ENCODE results near the gene NEXN.

NEXN gene

GRCh38 chr1:77888081-77888780, at the start of gene NEXN:
TSS of gene NEXN (plus strand) at chr1:77888624. CDS start at chr1:77916107, 27,483 bp downstream.
- in situ Hi-C loops (cut with MboI; ENCODE audit: low sequenced_read_pairs) = no loop called here

GRCh38 chr1:77841574-77841973, 46.9 kb upstream of the NEXN start:
- in situ Hi-C loops (cut with MboI; ENCODE audit: low sequenced_read_pairs) = no loop called here

GRCh38 chr1:77845951-77846350, 42.5 kb upstream of the NEXN start:
- in situ Hi-C loops (cut with MboI; ENCODE audit: low sequenced_read_pairs) = no loop called here

GRCh38 chr1:77846966-77847365, 41.5 kb upstream of the NEXN start:
- in situ Hi-C loops (cut with MboI; ENCODE audit: low sequenced_read_pairs) = no loop called here

- in situ Hi-C loops (cut with MboI; ENCODE audit: low sequenced_read_pairs) = no loop called here
Measured at GRCh38 chr1:77847621-77848080, 40.8 kb upstream of the NEXN start.

- in situ Hi-C loops (cut with MboI; ENCODE audit: low sequenced_read_pairs) = no loop called here
Measured at GRCh38 chr1:77850082-77850481, 38.3 kb upstream of the NEXN start.

GRCh38 chr1:77857552-77857951, 30.9 kb upstream of the NEXN start:
- in situ Hi-C loops (cut with MboI; ENCODE audit: low sequenced_read_pairs) = no loop called here

- in situ Hi-C loops (cut with MboI; ENCODE audit: low sequenced_read_pairs) = no loop called here
Measured at GRCh38 chr1:77858725-77859124, 29.7 kb upstream of the NEXN start.

- in situ Hi-C loops (cut with MboI; ENCODE audit: low sequenced_read_pairs) = no loop called here
Measured at GRCh38 chr1:77859248-77859647, 29.2 kb upstream of the NEXN start.

GRCh38 chr1:77866296-77866695, 22.1 kb upstream of the NEXN start:
- in situ Hi-C loops (cut with MboI; ENCODE audit: low sequenced_read_pairs) = no loop called here

GRCh38 chr1:77872645-77873044, 15.8 kb upstream of the NEXN start:
- in situ Hi-C loops (cut with MboI; ENCODE audit: low sequenced_read_pairs) = no loop called here

- in situ Hi-C loops (cut with MboI; ENCODE audit: low sequenced_read_pairs) = no loop called here
Measured at GRCh38 chr1:77873461-77873860, 15.0 kb upstream of the NEXN start.

- in situ Hi-C loops (cut with MboI; ENCODE audit: low sequenced_read_pairs) = no loop called here
Measured at GRCh38 chr1:77874804-77875445, 13.5 kb upstream of the NEXN start.

GRCh38 chr1:77876884-77877283, 11.5 kb upstream of the NEXN start:
- in situ Hi-C loops (cut with MboI; ENCODE audit: low sequenced_read_pairs) = no loop called here

- in situ Hi-C loops (cut with MboI; ENCODE audit: low sequenced_read_pairs) = no loop called here
Measured at GRCh38 chr1:77881061-77881460, 7.4 kb upstream of the NEXN start.

GRCh38 chr1:77882411-77882810, 6.0 kb upstream of the NEXN start:
- in situ Hi-C loops (cut with MboI; ENCODE audit: low sequenced_read_pairs) = no loop called here

GRCh38 chr1:77888781-77889642, 588 bp downstream of the NEXN start:
- in situ Hi-C loops (cut with MboI; ENCODE audit: low sequenced_read_pairs) = no loop called here

- in situ Hi-C loops (cut with MboI; ENCODE audit: low sequenced_read_pairs) = no loop called here
Measured at GRCh38 chr1:77889671-77890070, 1.2 kb downstream of the NEXN start.

GRCh38 chr1:77891200-77891599, 2.8 kb downstream of the NEXN start:
- in situ Hi-C loops (cut with MboI; ENCODE audit: low sequenced_read_pairs) = no loop called here

GRCh38 chr1:77899647-77900320, 11.4 kb downstream of the NEXN start:
- in situ Hi-C loops (cut with MboI; ENCODE audit: low sequenced_read_pairs) = no loop called here

- in situ Hi-C loops (cut with MboI; ENCODE audit: low sequenced_read_pairs) = no loop called here
Measured at GRCh38 chr1:77900687-77901293, 12.4 kb downstream of the NEXN start.

Measured in HL-60/S4 treated with phorbol 12-myristate 13-acetate at 8.2 ng/mL for 4 days and 3 days (cell line).